Posterior cingulate gyrus (tissue), 11 donors: ENCODE results near the gene KCNH2.

ENCODE experiments used
- DNase-seq, 10 donors: peaks; one replicate each; pipeline versions ENCODE4 v3.0.0 to v3.0.0-alpha.2; 2020 to 2021; ENCODE audit warnings: mixed read lengths in 3 of 10
- intact Hi-C: fragments of 100-400 bp; cut with DNase I; formaldehyde crosslinking; loops from one replicate; pipeline ENCODE4 v1.15.1; 2023

The KCNH2 gene

DNA sequence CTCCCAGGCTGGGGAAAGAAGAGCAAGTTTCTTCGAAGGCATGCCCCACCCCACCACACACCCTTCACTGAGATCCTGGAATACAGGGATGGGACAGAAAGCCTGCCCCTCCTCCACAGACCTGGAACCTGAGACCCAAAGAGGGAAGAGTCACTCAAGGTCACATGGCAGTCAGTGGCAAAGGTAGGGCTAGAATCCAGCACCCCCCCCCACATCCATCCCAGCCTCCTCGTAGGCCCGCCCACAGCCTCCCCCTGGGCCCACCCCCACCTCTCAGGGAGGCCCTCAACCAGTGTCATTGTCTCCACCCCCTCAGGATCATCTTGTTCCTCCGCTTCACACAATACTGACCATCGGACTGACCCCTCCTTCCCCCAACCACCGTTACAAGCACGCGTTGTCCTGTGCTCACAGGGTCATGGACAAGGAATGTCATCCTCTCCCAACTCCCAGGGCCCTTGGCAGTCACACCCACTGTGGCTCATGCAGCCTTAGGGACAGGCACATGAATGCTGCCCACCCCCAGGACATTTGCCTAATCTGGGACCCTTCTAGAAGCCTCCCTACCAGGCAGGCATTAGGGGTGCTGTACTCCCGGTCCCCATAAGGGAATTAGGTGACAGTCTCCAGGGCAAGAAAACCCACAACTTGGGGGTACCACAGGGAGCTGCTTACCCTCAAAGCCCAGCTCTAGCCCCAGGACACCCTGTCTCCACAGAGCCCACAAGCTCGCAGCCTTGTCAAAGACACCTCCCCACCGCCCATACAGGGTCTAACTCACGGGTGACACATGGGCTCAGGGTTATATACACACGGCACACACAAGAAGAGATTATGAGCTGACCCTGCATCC, 1.4 kb downstream of the KCNH2 start:
- peak in 2 of 10 donors; percentile 59 to 74 for DNase-seq
- intact Hi-C loops, result no loop called here

DNA sequence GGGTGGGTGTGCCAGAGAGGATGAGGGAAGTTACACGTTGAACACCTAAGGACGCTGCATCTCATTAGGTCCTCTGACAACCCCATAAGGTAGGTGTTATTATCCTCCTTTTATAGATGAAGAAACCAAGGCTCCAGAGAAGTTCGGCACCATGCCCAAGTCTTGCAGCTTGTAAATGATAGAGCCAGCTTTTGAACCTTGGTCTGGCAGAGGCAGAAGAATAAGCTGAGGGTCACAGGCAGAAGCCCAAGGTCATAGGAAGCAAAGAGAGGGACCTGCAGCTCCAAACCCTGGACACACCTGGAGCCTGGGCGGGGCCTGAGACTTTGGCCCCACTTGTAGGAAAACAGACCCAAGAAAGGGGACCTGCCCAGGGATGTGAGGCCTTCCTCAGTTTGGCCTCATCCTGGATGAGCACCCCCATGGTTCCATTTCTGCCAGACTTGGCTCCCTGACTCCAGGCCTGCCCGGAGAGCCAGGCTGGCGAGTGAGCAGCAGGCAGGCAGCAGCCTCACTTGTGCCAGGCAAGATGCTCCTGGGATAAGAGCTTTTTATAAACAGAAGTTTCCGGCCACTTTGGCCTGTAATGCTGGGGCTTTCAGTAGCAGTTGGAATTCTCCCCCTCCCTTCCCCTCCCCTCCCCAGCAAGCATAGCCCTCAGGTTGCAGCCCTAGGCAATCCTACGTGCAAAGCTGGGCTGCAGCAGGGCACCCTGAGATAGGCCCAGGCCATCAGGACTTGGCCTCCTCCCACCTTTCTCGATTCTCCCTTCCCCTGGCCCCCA, 2.4 kb downstream of the KCNH2 start:
- intact Hi-C loops, result no loop called here
- DNase-seq, result peak in 3 of 10 donors; percentile 39 to 73 (median 68)

DNA sequence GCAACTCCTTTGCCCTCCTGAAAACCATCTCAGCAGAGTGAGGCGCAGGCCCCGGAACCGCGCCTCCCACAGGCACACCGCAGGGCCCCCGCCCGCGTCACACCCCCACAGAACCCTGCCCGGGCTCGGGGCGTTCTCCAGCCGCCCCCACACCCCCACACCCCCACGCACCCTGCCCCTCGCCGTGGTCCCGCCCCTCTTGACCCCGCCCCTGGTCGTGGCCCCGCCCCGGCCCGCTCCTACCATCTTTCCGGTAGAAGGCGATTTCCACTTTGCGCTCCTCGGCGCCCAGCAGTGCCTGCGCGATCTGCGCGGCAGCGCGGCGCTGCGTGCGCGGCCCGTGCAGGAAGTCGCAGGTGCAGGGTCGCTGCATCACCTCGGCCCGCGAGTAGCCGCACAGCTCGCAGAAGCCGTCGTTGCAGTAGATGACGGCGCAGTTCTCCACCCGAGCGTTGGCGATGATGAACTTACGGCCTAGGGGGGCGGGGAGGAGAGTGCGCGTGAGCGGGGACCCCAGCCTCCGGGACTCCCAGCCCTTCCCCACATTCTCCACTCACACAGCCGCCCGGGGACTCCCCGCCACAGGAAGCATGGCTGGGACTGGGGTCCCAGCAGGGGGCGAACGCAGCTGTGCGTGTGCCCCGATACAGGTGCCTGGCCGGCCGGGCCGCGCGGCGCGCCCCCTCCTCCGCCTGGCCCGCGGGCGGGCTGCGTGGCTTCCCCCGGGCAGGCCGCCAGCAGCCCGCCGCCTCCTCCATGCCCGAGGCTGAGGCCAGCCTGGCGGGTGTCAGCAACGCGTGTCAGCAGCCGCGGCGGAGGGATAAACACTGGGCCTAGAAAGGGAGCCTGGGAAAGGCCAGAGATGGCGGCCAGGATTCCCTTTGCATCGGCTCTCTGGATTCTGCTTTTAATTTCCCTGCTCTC, 3.4 kb downstream of the KCNH2 start:
- peak in 9 of 10 donors; percentile 41 to 92 (median 57) for DNase-seq
- intact Hi-C loops, result no loop called here

DNA sequence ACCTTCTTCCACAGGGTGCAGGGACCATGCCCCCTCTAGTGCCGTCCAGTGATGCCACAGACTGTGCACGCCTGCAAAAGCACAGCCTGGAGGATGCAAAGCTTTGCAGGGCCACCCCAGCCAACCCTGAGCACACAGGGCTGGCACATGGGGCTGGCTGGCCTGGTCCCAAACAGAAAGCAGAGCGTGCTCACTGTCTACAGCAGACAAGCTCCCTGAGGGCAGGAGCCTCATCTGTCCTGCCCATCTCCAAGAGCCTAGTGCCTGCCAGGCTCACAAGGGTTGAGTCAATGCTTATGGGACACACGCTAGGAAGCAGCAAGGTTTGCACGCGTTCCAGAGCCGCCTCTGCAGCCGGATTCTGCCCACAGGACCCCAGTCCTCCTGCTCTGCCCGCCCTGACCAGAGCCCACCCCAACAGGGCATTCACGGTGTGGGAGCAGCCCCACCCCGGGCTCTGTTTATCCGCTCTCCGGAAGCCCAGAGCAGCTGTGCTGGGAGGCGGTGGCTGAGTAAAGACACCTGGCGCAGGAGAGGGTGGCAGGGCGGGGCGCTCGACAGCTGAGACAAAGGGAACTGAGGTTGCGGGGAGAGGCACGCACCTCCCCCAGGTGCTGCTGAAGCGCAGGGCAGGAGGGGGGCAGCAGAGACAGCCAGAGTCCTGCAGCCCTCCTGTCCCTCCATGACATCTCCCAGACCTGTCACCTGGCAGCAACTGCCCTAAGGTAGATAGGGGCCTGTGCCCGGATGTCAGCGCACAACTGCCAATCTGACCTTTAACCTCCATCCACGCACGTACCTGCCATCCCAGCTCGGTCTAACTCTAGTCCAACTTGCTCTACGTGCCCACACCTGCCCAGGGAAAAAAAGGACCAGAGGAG, 4.3 kb downstream of the KCNH2 start:
- peak in 2 of 10 donors; percentile 68 to 79 for DNase-seq
- intact Hi-C loops, result no loop called here

DNA sequence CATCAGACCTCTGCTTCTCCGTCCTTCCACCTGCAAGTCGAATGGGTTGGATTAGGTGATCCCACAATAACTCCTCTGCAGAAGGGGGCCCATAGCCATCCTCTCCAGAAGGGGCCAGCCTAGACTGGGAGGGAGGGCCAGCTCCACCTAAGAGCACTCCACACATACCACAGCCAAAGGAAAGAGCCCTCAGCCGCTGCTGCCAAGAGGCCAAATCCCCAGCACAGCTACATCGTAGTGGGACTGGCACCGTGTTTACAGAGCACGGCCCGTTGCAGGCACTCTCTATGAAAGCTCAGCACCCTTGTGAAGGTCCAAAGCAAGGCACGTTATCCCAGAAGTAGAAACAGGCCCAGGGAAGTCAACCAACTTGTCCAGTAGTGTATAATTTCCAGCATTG, 5.4 kb downstream of the KCNH2 start:
- peak in 2 of 10 donors; percentile 32 to 50 for DNase-seq
- intact Hi-C loops, result no loop called here

DNA sequence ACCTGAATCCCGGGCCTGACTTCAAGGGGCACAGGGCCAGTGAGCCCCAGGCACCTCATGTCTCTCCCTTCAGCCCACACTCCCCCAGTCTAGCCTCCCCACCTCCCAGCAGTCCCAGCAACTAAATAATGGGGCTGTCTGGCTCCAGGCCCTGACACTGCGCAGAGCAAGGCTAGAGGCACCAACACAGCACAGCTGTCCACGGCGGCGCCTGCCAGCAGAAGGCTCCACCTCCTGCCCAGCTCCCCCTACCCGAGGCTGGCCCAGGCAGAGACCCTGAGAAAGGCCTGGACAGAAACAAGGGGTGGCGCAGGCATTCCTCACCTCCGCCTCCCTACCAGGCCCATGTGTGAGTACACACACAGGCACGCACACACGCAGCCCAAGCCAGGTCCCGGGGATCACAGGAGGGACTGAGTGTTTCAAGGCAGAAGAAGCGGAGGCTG, 6.1 kb downstream of the KCNH2 start:
- DNase-seq, result peak; percentile 61 to 96 (median 78)
- intact Hi-C loops, result no loop called here

DNA sequence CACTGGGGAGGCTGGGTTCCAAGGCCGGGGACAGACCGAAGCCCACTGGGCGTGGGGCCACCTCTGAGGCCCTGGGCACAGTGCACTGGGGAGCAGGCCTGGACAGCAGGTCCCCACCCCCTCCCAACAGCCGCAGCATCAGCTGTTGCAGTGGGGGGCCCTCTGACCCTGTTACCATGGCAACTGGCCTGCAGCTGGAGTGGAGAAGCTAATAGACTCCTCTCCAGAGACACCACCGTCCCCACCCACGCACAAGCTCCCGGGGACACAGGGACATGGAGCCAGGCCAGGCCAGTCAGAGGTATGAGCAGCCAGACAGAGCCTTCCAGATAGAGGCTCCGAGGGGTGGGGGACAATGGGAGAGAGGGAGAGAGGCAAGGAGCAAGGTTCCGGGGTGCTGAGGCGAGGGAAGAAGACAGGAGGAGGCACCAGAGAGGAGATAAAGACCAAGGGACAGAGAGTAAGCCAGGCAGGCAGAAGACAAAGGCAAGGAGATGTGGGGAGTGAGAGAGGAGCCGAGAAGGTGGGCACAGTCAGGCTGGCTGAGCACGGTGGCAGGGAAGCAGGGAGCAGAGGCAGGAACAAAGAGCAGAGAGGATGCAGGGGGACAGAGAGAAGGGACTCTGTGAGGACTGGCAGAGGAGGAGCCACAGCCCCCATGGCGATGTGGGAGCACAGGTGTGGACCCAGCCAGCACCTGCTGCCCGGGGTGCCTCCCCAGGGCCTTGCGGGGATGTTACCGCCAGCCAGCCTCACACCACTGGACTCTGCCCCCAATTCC, 6.7 kb downstream of the KCNH2 start:
- peak in 3 of 10 donors; percentile 24 to 89 (median 81) for DNase-seq
- intact Hi-C loops, result no loop called here

DNA sequence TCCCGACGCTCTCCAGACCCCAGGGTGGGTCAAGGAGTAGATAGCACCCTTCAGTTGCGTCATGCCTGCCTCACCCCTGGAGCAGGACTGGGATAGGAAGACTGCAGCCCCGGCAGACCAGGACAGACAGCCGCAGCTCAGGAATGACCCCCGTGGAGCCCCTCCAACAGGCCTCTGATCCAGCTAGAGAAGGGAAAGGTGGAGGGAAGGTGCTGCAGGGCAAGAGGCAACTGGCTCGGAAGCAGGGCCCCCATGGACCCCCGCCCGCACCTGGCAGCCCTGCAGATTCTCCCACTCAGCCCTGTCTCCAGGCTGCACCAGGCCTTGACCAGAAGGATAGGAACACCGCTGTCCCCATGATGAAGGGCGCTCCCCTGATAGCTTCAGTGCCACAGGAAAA, 7.7 kb downstream of the KCNH2 start:
- intact Hi-C loops, result no loop called here

DNA sequence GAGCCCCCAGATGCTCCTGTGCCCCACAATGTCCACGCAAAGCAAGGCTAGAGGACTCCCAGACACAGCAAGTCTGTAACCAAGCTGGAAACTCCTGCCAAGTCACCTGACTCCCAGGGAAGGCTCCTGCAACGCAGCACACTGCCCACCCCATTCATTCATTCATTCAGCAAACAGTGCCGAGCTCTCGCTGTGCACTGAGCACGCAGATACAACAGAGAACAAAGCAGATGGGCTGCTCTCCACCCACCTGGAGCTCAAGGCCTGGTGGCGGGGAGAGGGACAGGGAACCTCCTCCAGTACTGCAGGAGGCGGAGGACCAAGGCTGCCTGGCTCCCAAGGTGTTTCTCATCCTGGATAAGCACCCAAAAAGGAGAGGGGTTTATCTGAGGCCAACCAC, 8.6 kb downstream of the KCNH2 start:
- peak in 4 of 10 donors; percentile 57 to 89 (median 72) for DNase-seq
- intact Hi-C loops, result no loop called here

More for the DNA sequence above, 7.7 kb downstream of the KCNH2 start:
- DNase-seq, result peak in 3 of 10 donors; percentile 3 to 73 (median 26)

DNA sequence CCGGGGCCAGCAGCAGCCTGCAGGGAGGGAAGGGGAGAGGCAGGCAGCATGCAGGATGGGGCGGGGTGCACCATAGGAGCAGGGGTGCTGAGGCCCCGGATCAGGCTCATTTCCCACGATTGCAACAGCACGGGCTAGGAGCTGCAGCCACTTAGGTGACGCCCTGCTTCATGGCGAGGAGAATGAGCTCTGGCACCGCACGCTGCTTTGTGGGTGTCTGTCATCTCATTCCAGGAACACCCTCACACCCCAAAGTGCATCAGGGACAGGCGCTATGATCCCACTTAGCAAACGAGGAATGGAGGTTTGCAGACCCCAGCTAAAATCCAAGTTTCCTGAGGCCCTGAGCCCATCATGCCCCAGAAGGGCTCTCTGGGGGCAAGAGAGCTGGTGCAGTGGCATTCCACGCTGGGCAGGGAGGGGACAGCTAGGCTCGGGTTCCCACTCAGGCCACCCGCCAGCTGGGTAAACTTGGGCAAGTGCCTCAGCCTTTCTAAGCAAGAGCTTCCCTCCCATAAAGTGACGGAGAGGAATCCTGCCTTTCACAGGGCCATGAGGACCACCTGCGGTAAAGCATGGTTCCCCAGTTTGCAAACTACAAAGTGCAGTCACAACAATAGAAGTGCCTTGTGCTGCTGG, 9.3 kb downstream of the KCNH2 start:
- intact Hi-C loops, result no loop called here
- peak in 2 of 10 donors; percentile 85 to 86 for DNase-seq

DNA sequence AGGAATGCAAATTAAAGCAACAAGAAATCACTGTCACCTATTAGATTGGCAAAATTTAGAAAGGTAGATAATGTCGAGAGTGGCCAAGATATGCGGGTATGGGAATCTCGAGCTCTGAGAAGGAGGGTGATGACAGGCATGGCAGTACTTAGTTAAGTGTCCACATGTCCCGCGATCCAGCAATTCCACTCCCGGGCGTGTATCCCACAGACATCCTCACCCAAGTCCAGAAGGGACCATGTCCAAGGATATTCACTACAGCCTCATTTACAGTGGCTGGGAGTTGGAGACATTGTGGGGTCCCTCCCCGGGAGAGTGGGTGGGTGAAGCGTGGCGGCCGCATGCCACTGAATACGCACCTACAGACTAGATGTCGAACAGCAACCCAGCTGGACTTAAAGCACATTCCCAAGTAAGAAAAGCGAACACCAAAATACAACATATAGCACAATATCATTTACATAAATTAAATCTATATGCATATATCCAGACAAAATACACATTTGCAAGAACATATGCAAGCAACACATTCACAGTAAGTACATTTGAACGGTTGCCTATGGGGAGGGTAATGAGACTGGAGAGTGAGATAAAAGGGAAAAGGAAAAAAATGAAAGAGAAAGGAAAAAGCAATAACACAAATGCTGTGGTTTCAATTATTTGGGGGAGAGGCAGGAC, 9.9 kb downstream of the KCNH2 start:
- intact Hi-C loops, result no loop called here
- DNase-seq, result peak in 1 of 10 donors; percentile 55

DNA sequence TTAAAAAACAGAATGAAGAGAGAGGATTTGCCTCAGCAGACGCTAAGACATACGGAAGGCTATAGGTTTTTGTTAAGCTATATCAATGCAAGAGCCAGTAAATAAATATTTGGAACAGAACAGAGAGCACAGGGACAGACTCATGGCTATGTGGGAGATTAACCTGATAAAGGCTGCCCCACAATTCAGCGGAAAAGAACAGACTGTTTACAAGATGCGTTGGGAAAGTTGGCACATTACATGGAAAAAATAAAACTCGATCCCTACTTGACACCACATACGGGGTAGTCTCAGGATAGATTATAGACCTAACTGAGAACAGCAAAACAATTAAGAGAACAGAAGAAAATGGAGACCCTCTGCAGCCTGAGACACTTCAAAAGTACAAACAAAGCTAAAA, 10.8 kb downstream of the KCNH2 start:
- DNase-seq, result no peak

DNA sequence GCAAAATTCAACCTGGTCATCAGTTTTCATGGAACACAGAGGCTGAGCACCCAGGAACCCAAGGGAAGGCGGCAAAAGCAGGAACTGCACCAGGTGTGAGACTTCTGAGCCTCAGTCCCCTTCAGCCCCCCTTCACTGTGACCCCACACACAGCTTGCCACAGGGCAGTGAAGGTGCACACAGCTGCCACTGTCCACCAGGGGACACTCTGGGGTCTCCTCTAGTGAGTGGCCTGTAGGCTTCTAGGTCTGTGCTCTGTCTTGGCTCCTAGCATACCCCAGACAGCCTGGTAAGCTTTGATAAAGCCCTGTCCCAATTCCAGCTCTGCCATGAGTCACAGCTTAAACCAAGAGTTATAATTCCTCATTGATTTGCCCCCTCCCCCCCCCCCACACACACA, 12.1 kb downstream of the KCNH2 start:
- intact Hi-C loops, result no loop called here
- no peak for DNase-seq

More for the DNA sequence above, 10.8 kb downstream of the KCNH2 start:
- intact Hi-C loops, result no loop called here

DNA sequence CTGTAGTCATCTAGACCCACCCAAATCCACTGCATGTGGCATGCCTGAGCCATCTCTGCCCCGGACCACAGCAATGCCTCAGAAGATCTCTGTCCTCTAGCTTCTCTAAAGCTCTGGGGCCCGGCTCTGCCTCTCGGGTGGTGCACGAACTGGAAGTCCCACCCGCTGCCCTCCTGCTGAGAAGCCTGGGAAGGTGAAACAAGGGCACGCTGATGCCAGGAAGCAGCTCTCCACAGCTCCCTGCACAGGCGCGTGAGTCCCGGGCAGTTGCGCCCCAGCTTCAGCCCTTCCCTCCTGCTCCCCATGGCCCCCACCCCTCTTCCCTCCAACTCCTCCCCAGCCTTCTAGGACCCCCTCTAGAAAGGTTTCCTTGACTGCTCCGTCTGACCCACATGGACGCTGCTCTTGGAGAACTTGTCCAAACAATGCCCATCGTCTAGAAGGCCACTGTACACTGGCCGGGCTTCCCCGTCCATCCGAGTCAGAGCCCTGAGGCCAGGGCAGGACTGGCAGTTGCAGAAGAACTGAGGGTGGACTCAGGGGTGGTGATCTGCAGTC, 12.8 kb downstream of the KCNH2 start:
- intact Hi-C loops, result no loop called here

DNA sequence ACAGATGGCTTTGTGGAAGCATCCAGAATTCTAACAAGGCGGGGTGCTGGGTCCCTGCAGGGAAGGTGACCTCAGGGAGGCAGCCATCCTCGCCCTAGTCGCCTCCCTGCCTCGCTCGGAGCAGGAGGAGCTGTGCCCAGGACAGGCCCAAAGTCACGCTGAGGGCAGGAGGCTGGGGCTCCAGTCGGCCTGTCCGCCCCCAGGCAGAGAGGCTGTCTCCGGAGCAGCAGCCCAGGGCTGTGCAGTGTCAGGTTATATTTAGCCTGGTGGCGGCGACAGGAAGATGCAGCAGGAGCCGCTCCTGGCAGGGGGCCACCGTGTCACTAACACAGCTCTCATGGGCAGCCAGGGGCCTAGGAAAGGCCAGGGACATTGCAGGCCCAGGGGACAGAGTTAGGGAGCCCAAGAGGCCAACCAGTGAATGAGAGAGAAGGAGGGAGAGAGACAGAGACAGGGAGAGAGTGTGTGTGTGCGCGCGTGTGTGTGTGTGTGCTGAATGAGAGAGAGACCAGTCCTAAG, 13.5 kb downstream of the KCNH2 start:
- intact Hi-C loops, result no loop called here
- peak in 2 of 10 donors; percentile 75 to 81 for DNase-seq

More for the DNA sequence above, 12.8 kb downstream of the KCNH2 start:
- DNase-seq, result peak in 2 of 10 donors; percentile 57 to 58

DNA sequence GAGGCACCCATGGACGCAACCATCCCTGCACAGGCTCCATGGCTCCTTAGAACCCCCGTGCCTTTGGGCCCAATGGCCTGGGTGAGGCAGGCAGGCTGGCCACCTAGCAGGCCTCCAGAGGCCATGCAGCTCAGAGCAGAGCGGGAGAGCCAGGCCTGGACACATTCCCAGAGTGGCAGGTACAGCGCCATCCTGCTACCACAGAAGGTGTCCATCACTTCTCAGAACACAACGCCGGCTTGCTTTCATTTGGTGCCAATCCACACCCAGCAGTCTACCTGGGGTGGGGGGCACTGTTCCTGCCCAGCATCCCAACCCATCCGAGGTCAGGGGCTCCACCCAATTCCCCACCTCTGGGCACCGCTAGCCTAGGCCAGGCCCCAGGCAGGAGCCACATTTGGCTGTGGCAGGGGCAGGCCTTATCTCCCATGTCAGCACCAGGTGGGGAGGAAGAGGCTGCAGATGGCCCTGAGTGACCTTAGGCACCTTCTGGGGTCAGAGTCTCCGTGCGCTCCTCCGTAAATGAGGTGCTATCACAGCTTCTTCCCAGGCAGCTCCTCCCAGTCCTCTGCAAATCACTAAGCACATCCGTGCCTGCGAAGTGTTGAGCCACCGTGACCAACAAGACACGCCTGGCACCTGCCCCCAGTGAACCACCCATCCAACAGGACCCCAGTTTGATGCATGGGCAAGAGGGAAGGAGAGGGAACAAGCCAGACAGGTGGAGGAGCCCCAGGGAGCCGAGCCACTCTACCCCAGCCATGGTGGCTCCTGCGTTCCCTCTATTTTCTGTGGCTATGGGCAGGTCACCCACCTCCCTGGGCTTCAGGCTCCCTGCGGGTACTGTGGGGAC, 14.2 kb downstream of the KCNH2 start:
- intact Hi-C loops, result loop anchor here (1.0 kb wide), 1 partner anchor 24 kb away; no protein-coding TSS in a partner anchor
- DNase-seq, result peak in 3 of 10 donors; percentile 5 to 78 (median 67)
